ENCODE results near the gene HLX. TPM values are rescaled to one million over a fixed set of nuclear protein-coding genes. Genes with fewer than 3 reads are reported as not detected.

Gene HLX
- polyA plus RNA-seq, 3 donors: 17.1 to 44.0 (median 17.6) TPM

GRCh38 chr1:220884981-220885918, 6.0 kb downstream of the HLX start:
- peaks cover 47% of the 10 kb centered on the region for H4K20me1 ChIP-seq (ENCODE audit: insufficient read depth, low read length)
- peaks cover 32 to 36% of the 10 kb centered on the region in 2 donors for H3K36me3 ChIP-seq (replicated peaks in 1 of 2; ENCODE audit: control insufficient read depth in 1 of 2, insufficient read depth in 2 of 2, low read length in 2 of 2)
- peaks cover 2 to 13% (median 5%) of the 10 kb centered on the region in 7 donors for H3K9me3 Mint-ChIP-seq
- H3K27ac ChIP-seq (ENCODE audit: low read depth in 1 of 2, low read length in 2 of 2): no peak overlapping the region
- H3K4me3 Mint-ChIP-seq: peak overlapping the region in 1 of 2 donors; percentile 41
- WGBS (ENCODE audit: insufficient coverage): 94% methylated on average over 17 of the region's 19 CpGs
- no peaks in the 10 kb centered on the region for H3K9me3 ChIP-seq (replicated peaks in 1 of 2; ENCODE audit: control insufficient read depth in 1 of 2, insufficient read depth in 1 of 2, low read length in 2 of 2)
- no peak overlapping the region for H3K9ac ChIP-seq (ENCODE audit: insufficient read depth, low read length, poor library complexity, severe bottlenecking)
- TF ChIP-seq CTCF (IDR thresholded peaks at IDR 0.05): no peak
- peaks cover 38% of the 10 kb centered on the region for H3K79me2 ChIP-seq (ENCODE audit: insufficient read depth, low read length)
- H3K27me3 Mint-ChIP-seq (ENCODE audit: low read depth in 3 of 3): peaks cover 47 to 51% (median 48%) of the 10 kb centered on the region in 3 donors
- peaks cover 76% of the 10 kb centered on the region for H3K4me1 Mint-ChIP-seq
- intact Hi-C loops (cut with micrococcal nuclease): loop anchor here (5.0 to 10.0 kb wide), 4 partner anchors 70 to 280 kb away; no protein-coding TSS in a partner anchor
- peaks cover 25 to 43% of the 10 kb centered on the region in 2 donors for H3K27me3 ChIP-seq (ENCODE audit: control insufficient read depth in 2 of 2, insufficient read depth in 2 of 2, low read length in 2 of 2)
- H3K4me3 ChIP-seq (replicated peaks in 1 of 3; ENCODE audit: low read depth in 2 of 3, low read length in 3 of 3): no peak overlapping the region
- DNase-seq: no peak
- peaks cover 44 to 48% of the 10 kb centered on the region in 2 donors for H3K4me1 ChIP-seq (ENCODE audit: control insufficient read depth in 1 of 2, insufficient read depth in 2 of 2, low read length in 2 of 2)
- H3K27ac Mint-ChIP-seq: no peak overlapping the region
- H3K4me2 ChIP-seq (replicated peaks; ENCODE audit: extremely low read depth, low read length, poor library complexity, severe bottlenecking): no peak overlapping the region
- peaks cover 54 to 59% of the 10 kb centered on the region in 2 donors for H3K36me3 Mint-ChIP-seq
- H2AFZ ChIP-seq (ENCODE audit: insufficient read depth, low read depth, low read length, poor library complexity, severe bottlenecking): no peak overlapping the region

- 100% methylated on average over 1 of the region's 3 CpGs for WGBS (ENCODE audit: insufficient coverage)
- no peak for DNase-seq
- peaks cover 54 to 58% (median 55%) of the 10 kb centered on the region in 3 donors for H3K27me3 Mint-ChIP-seq (ENCODE audit: low read depth in 3 of 3)
- Histone ChIP-seq H2AFZ (ENCODE audit: insufficient read depth, low read depth, low read length, poor library complexity, severe bottlenecking) (no peak overlapping the region), H3K27ac (ENCODE audit: low read depth in 1 of 2, low read length in 2 of 2) (no peak overlapping the region), H4K20me1 (ENCODE audit: insufficient read depth, low read length) (peaks cover 47% of the 10 kb centered on the region), H3K4me3 (replicated peaks in 1 of 3; ENCODE audit: low read depth in 2 of 3, low read length in 3 of 3) (no peak overlapping the region), H3K79me2 (ENCODE audit: insufficient read depth, low read length) (peaks cover 31% of the 10 kb centered on the region), H3K9me3 (replicated peaks in 1 of 2; ENCODE audit: control insufficient read depth in 1 of 2, insufficient read depth in 1 of 2, low read length in 2 of 2) (peaks cover 0 to 5% of the 10 kb centered on the region in 2 donors), H3K4me2 (replicated peaks; ENCODE audit: extremely low read depth, low read length, poor library complexity, severe bottlenecking) (no peak overlapping the region), H3K27me3 (ENCODE audit: control insufficient read depth in 2 of 2, insufficient read depth in 2 of 2, low read length in 2 of 2) (peaks cover 33 to 50% of the 10 kb centered on the region in 2 donors), H3K4me1 (ENCODE audit: control insufficient read depth in 1 of 2, insufficient read depth in 2 of 2, low read length in 2 of 2) (peaks cover 46 to 52% of the 10 kb centered on the region in 2 donors), H3K36me3 (replicated peaks in 1 of 2; ENCODE audit: control insufficient read depth in 1 of 2, insufficient read depth in 2 of 2, low read length in 2 of 2) (peaks cover 32 to 36% of the 10 kb centered on the region in 2 donors), H3K9ac (ENCODE audit: insufficient read depth, low read length, poor library complexity, severe bottlenecking) (no peak overlapping the region)
- TF ChIP-seq CTCF (IDR thresholded peaks at IDR 0.05): no peak
- peaks cover 75% of the 10 kb centered on the region for H3K4me1 Mint-ChIP-seq
- H3K9me3 Mint-ChIP-seq: peaks cover 2 to 18% (median 6%) of the 10 kb centered on the region in 7 donors
- peak overlapping the region in 3 of 7 donors; percentile 3 to 21 (median 16) for H3K27ac Mint-ChIP-seq
- peaks cover 58 to 65% of the 10 kb centered on the region in 2 donors for H3K36me3 Mint-ChIP-seq
- H3K4me3 Mint-ChIP-seq: peak overlapping the region in 1 of 2 donors; percentile 47
- intact Hi-C loops (cut with micrococcal nuclease): loop anchor here in 1 of 2 donors (10.0 kb wide), 2 partner anchors 69 to 279 kb away; no protein-coding TSS in a partner anchor
These were observed 6.7 kb downstream of the HLX start for GRCh38 chr1:220885971-220886370.

Data from CD14-positive monocyte (primary cell).